ENCODE results near the gene MBD3.

- TF ChIP-seq TOX (CRISPR knock-in tag; IDR thresholded peaks at IDR 0.05; ENCODE audit: borderline replicate concordance), result no peak
- TF ChIP-seq PPARA (CRISPR knock-in tag; IDR thresholded peaks at IDR 0.05; ENCODE audit: borderline replicate concordance), result no peak
These were observed 24.2 kb upstream of the MBD3 start for GRCh38 chr19:1616875-1617274.
